Type B pancreatic cell (in vitro differentiated cells): ENCODE results near the gene CTNND2. TPM values are rescaled to one million over a fixed set of nuclear protein-coding genes. Genes with fewer than 3 reads are reported as not detected.

ENCODE experiments used
- DNase-seq: peaks from one replicate; pipeline ENCODE4 v3.0.0; 2021; ENCODE audit warnings: mixed read lengths; ENCODE audit not compliant: unreplicated experiment; ENCODE audit errors: extremely low spot score
- H3K27ac Mint-ChIP-seq: 2 replicates; pipeline ENCODE4 v1.8.0; 2021; ENCODE audit warnings: mild to moderate bottlenecking, mixed read lengths
- H3K27me3 Mint-ChIP-seq: 2 replicates; pipeline ENCODE4 v1.8.0; 2021; ENCODE audit warnings: mixed read lengths
- H3K36me3 Mint-ChIP-seq: 2 replicates; pipeline ENCODE4 v1.8.0; 2021; ENCODE audit warnings: mixed read lengths
- H3K4me1 Mint-ChIP-seq: one replicate; pipeline ENCODE4 v1.8.0; 2021; ENCODE audit warnings: mixed read lengths; ENCODE audit not compliant: unreplicated experiment
- H3K4me3 Mint-ChIP-seq: 2 replicates; pipeline ENCODE4 v1.8.0; 2021; ENCODE audit warnings: mild to moderate bottlenecking, mixed read lengths
- H3K9me3 Mint-ChIP-seq: 2 replicates; pipeline ENCODE4 v1.8.0; 2021; ENCODE audit warnings: mixed read lengths
- total RNA-seq: library from RNA; stranded (reverse); gene quantifications from 2 replicates; pipeline ENCODE4 v1.2.1, GENCODE V29; 2021; ENCODE audit warnings: low replicate concordance
- TF ChIP-seq, protein P1 (sequence below): fragments of 200-600 bp; sonication (generic); conservative IDR thresholded peaks from 2 replicates; pipeline ENCODE4 v1.5.0; 2021; ENCODE audit warnings: antibody characterized with exemption, mild to moderate bottlenecking

The CTNND2 gene
- total RNA-seq, 1 donor from 2014 or later = 49.5 TPM

DNA sequence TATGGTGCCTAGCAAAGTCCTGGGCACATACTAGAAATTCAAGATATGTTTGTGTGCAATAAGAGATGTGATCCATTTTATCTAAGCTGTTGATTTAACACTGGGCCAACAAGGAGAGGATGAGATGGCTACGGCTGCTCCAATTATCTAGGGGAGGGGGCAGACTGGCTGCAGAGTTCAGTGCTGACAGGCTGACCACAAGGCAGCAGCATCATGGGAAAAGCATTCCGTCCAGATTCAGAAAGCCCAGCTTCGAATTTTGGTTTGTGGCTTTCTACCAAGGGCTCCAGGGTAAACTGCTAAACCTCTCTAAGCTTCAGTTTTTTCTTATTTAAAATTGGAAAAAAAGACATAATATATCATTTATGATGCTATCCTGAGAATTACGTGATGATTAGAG, 758.1 kb downstream of the CTNND2 start:
- H3K27ac Mint-ChIP-seq = no peak overlapping the region
- no peak for DNase-seq
- no peak overlapping the region for H3K4me3 Mint-ChIP-seq
- H3K9me3 Mint-ChIP-seq = no peaks in the 10 kb centered on the region
- no peaks in the 10 kb centered on the region for H3K27me3 Mint-ChIP-seq
- H3K4me1 Mint-ChIP-seq = no peaks in the 10 kb centered on the region
- TF ChIP-seq, protein P1, sequence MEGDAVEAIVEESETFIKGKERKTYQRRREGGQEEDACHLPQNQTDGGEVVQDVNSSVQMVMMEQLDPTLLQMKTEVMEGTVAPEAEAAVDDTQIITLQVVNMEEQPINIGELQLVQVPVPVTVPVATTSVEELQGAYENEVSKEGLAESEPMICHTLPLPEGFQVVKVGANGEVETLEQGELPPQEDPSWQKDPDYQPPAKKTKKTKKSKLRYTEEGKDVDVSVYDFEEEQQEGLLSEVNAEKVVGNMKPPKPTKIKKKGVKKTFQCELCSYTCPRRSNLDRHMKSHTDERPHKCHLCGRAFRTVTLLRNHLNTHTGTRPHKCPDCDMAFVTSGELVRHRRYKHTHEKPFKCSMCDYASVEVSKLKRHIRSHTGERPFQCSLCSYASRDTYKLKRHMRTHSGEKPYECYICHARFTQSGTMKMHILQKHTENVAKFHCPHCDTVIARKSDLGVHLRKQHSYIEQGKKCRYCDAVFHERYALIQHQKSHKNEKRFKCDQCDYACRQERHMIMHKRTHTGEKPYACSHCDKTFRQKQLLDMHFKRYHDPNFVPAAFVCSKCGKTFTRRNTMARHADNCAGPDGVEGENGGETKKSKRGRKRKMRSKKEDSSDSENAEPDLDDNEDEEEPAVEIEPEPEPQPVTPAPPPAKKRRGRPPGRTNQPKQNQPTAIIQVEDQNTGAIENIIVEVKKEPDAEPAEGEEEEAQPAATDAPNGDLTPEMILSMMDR = no peak
- H3K36me3 Mint-ChIP-seq = no peaks in the 10 kb centered on the region

DNA sequence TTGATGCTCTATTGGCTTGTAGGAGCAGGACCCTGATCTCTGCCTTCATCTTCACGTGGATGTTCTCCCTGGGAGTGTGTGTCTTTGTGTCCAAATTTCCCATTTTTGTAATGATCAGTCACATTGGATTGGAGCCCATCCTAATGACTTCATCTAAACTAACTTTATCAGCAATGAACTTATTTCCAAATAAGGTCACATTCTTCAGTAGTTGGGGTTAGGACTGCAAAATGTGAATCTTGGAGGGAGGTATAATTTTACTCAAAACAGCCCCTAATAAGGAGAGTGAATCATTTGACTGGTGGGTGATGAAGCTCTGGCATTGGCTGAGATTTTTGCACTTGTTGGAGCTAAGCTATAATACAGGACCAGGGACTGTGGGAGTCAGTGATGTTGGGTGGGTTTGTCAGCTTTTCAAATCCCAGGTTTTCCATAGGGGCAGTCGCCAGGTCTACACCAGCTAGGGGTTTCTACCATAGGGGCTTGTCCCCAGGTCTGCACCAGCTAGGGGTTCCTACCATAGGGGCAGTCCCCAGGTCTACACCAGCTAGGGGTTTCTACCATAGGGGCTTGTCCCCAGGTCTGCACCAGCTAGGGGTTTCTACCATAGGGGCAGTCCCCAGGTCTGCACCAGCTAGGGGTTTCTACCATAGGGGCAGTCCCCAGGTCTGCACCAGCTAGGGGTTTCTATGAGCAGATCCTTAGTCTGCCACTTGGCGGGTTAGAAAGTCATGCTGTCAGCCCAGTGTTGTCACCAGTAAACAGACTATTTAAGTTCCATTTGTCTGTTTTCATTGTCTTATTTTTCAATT, 760.6 kb downstream of the CTNND2 start:
- TF ChIP-seq, protein P1 = no peak

DNA sequence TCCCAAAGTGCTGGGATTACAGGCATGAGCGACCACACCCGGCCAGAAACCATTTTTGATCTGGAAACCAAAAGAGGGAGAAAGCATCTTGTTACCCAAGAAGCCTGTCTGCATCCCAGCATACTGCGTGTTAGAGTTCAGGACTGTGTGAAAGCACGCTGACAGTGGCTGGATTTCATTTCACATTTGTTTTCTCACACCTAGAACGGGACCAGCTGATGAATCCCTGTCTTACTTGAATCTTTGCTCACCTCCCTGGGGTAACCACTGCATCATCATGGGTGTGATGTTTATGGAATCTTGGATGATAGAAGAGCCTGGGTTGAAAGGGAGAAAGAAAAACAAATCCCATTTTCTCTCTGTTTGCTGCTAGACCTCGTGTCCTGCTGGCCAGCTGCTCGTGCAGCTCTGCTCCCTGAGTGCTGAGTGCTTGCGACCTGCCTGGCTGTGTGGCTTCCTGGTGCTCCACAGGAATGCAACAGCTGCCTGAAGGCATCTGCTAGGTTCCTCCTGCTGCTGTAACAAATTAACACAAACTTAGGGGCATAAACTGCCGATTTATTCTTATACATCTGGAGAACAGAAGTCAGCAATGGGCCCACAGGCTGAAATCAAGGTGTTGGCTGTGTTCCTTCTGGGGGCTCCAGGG, 764.9 kb downstream of the CTNND2 start:
- Mint-ChIP-seq H3K27ac (no peak overlapping the region), H3K4me3 (no peak overlapping the region), H3K36me3 (peaks cover 7% of the 10 kb centered on the region), H3K27me3 (peaks cover 7% of the 10 kb centered on the region), H3K4me1 (peaks cover 6% of the 10 kb centered on the region), H3K9me3 (no peaks in the 10 kb centered on the region)
- no peak for DNase-seq
- TF ChIP-seq, protein P1 = no peak

More for the DNA sequence above, 760.6 kb downstream of the CTNND2 start:
- H3K4me3 Mint-ChIP-seq = no peak overlapping the region
- H3K4me1 Mint-ChIP-seq = peaks cover 6% of the 10 kb centered on the region
- no peaks in the 10 kb centered on the region for H3K9me3 Mint-ChIP-seq
- no peak overlapping the region for H3K27ac Mint-ChIP-seq
- peaks cover 3% of the 10 kb centered on the region for H3K36me3 Mint-ChIP-seq
- peaks cover 4% of the 10 kb centered on the region for H3K27me3 Mint-ChIP-seq
- no peak for DNase-seq

DNA sequence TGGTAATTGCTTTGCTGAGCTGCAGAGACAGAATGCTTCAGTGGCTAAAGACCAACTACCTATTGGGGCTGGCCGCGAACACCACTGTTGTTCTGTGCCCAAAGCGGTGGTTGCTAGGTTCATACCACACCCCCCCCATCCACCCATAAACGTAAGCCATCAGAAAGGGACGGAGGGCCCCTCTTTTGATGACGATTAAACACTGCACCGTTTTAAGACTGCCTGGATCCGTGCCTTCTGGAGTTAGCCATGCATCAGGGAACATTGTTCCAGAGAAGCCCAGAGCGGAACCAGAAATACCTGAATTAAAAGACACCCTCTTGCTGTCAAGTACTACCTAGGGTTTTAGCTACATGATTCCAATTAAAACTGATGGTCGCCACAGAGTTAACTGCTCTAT, 774.1 kb downstream of the CTNND2 start:
- no peak overlapping the region for H3K27ac Mint-ChIP-seq
- TF ChIP-seq, protein P1 = no peak
- peaks cover 4% of the 10 kb centered on the region for H3K4me1 Mint-ChIP-seq
- DNase-seq = no peak
- H3K27me3 Mint-ChIP-seq = no peaks in the 10 kb centered on the region
- H3K9me3 Mint-ChIP-seq = no peaks in the 10 kb centered on the region
- no peaks in the 10 kb centered on the region for H3K36me3 Mint-ChIP-seq
- H3K4me3 Mint-ChIP-seq = no peak overlapping the region

DNA sequence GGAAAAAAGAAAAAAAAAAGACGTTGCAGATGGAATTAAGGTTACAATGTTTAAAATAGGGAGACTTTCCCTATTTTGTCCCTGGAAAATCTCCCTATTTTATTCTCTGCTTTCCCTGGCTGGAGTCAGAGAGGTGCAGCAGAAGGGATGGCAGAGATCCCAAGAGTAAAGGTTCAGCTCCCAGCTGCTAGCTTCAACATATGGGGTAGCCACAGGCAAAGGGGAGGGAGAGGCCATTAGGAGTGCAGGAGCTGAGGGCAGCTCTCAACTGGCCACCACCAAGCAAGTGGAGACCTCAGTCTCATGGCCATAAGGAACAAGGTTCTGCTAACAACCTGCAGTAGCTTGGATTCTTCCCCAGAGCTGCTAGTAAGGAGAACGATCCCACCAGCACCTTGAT, 776.2 kb downstream of the CTNND2 start:
- Mint-ChIP-seq H3K9me3 (no peaks in the 10 kb centered on the region), H3K27me3 (no peaks in the 10 kb centered on the region), H3K4me3 (no peak overlapping the region), H3K27ac (no peak overlapping the region), H3K36me3 (no peaks in the 10 kb centered on the region), H3K4me1 (peaks cover 4% of the 10 kb centered on the region)
- TF ChIP-seq, protein P1 = no peak
- no peak for DNase-seq
